Astrocyte (in vitro differentiated cells and primary cell): ENCODE results near the gene HLA-A.

Experiments used
- CTCF ChIP-seq: IDR thresholded peaks from 2 replicates; pipeline ENCODE4 v1.5.1; 2011; ENCODE audit warnings: low read depth, mild to moderate bottlenecking, inconsistent platforms, low read length, moderate library complexity; ENCODE audit not compliant: insufficient read depth
- EZH2 ChIP-seq: IDR thresholded peaks from 2 replicates; pipeline ENCODE4 v1.6.1; 2012; ENCODE audit warnings: mild to moderate bottlenecking, low read length, inconsistent platforms; ENCODE audit not compliant: insufficient read depth

- TF ChIP-seq CTCF (no peak), EZH2 (no peak)
Measured at GRCh38 chr6:29943053-29943966, 978 bp downstream of the HLA-A start.
